GM23338 (cell line): ENCODE measurements around the gene NBAS. TPM values are rescaled to one million over a fixed set of nuclear protein-coding genes. Genes with fewer than 3 reads are reported as not detected.

Experiments used
- ATAC-seq: fragments of 200-7000 bp; cut with Tn5 transposase; 3 replicates; pipeline ENCODE4 v1.9.1; 2020
- DNase-seq: peaks from one replicate; pipeline ENCODE4 v3.0.0-alpha.2; 2015; ENCODE audit warnings: low spot score
- H2AFZ ChIP-seq: fragments of 200-600 bp; sonication (generic); 2 replicates; pipeline ENCODE4 v1.8.0; 2016; ENCODE audit warnings: antibody characterized with exemption, mild to moderate bottlenecking, moderate library complexity
- H3F3A ChIP-seq: fragments of 200-600 bp; sonication (generic); replicated peaks from 2 replicates; pipeline ENCODE4 v1.8.0; 2017; ENCODE audit warnings: antibody characterized with exemption, mixed run types, low read depth
- H3K27ac ChIP-seq: fragments of 200-600 bp; sonication (generic); 2 replicates; pipeline ENCODE4 v1.6.1; 2016; ENCODE audit warnings: low read depth
- H3K27me3 ChIP-seq: fragments of 200-600 bp; sonication (generic); 2 replicates; pipeline ENCODE4 v1.8.0; 2016; ENCODE audit warnings: mild to moderate bottlenecking, mixed run types, moderate library complexity; ENCODE audit not compliant: insufficient read depth
- H3K36me3 ChIP-seq: fragments of 200-600 bp; sonication (generic); 2 replicates; pipeline ENCODE4 v1.8.0; 2016; ENCODE audit warnings: mild to moderate bottlenecking; ENCODE audit not compliant: insufficient read depth
- H3K4me1 ChIP-seq: fragments of 200-600 bp; sonication (generic); 2 replicates; pipeline ENCODE4 v1.8.0; 2016; ENCODE audit warnings: mild to moderate bottlenecking, moderate library complexity; ENCODE audit not compliant: insufficient read depth
- H3K4me2 ChIP-seq: fragments of 200-600 bp; sonication (generic); 2 replicates; pipeline ENCODE4 v1.7.1; 2017; ENCODE audit warnings: mixed run types
- H3K4me3 ChIP-seq: fragments of 200-600 bp; sonication (generic); 2 replicates; pipeline ENCODE4 v1.6.1; 2016; ENCODE audit warnings: mixed run types
- H3K79me2 ChIP-seq: fragments of 200-600 bp; sonication (generic); replicated peaks from 2 replicates; pipeline ENCODE4 v1.8.0; 2017; ENCODE audit warnings: mild to moderate bottlenecking; ENCODE audit not compliant: insufficient read depth
- H3K9me2 ChIP-seq: fragments of 200-600 bp; sonication (generic); 2 replicates; pipeline ENCODE4 v1.8.0; 2017; ENCODE audit not compliant: insufficient read depth
- H4K20me1 ChIP-seq: fragments of 200-600 bp; sonication (generic); replicated peaks from 2 replicates; pipeline ENCODE4 v1.8.0; 2017; ENCODE audit warnings: mild to moderate bottlenecking; ENCODE audit not compliant: insufficient read depth
- H3K27ac Mint-ChIP-seq: 2 replicates; pipeline ENCODE4 v1.8.0; 2020; ENCODE audit warnings: inconsistent platforms, mild to moderate bottlenecking, moderate library complexity, mixed read lengths
- H3K27me3 Mint-ChIP-seq: 3 replicates; pipeline ENCODE4 v1.8.0; 2022; ENCODE audit warnings: low read depth, mild to moderate bottlenecking, moderate library complexity, mixed read lengths, inconsistent platforms; ENCODE audit not compliant: insufficient read depth, poor library complexity
- H3K36me3 Mint-ChIP-seq: 3 replicates; pipeline ENCODE4 v1.8.0; 2021; ENCODE audit warnings: low read depth, mild to moderate bottlenecking, inconsistent platforms, moderate library complexity, mixed read lengths
- H3K4me1 Mint-ChIP-seq: 3 replicates; pipeline ENCODE4 v1.8.0; 2020; ENCODE audit warnings: mild to moderate bottlenecking, inconsistent platforms, mixed read lengths
- H3K4me3 Mint-ChIP-seq: 3 replicates; pipeline ENCODE4 v1.8.0; 2021; ENCODE audit warnings: moderate library complexity, mild to moderate bottlenecking, inconsistent platforms, mixed read lengths
- H3K9me3 Mint-ChIP-seq: 3 replicates; pipeline ENCODE4 v1.8.0; 2020; ENCODE audit warnings: moderate library complexity, mild to moderate bottlenecking, inconsistent platforms, mixed read lengths
- CREB1 ChIP-seq: fragments of 250-450 bp; sonication (Bioruptor Pico); IDR thresholded peaks from 2 replicates; pipeline ENCODE4 v1.5.0; 2020; ENCODE audit warnings: low read depth, mild to moderate bottlenecking, moderate library complexity
- CTCF ChIP-seq, 2 experiments: fragments of 200-600 bp in 1 of 2; sonication (generic) in 1 of 2; conservative IDR thresholded peaks; 2 replicates each; pipeline versions ENCODE4 v1.5.1 to v1.6.1; 2016 to 2017; ENCODE audit warnings: antibody characterized with exemption in 2 of 2, low read depth in 2 of 2, mild to moderate bottlenecking in 2 of 2, moderate library complexity in 1 of 2
- EZH2 ChIP-seq: fragments of 200-600 bp; sonication (generic); IDR thresholded peaks from one replicate; pipeline ENCODE4 v1.8.0; 2017; ENCODE audit warnings: antibody characterized with exemption, mild to moderate bottlenecking, low read depth; ENCODE audit not compliant: unreplicated experiment
- EZH2phosphoT487 ChIP-seq: fragments of 200-600 bp; sonication (generic); IDR thresholded peaks from one replicate; pipeline ENCODE4 v1.8.1; 2018; ENCODE audit warnings: antibody characterized with exemption; ENCODE audit not compliant: unreplicated experiment
- JUNB ChIP-seq: IDR thresholded peaks from one replicate; pipeline ENCODE4 v1.6.1; 2016; ENCODE audit warnings: antibody characterized with exemption; ENCODE audit not compliant: unreplicated experiment
- NANOG ChIP-seq: IDR thresholded peaks from 2 replicates; pipeline ENCODE4 v1.6.1; 2016; ENCODE audit warnings: antibody characterized with exemption, borderline replicate concordance
- REST ChIP-seq: IDR thresholded peaks from one replicate; pipeline ENCODE4 v1.6.1; 2018; ENCODE audit warnings: antibody characterized with exemption; ENCODE audit not compliant: unreplicated experiment
- ZNF114 ChIP-seq: fragments of 250-450 bp; sonication (Bioruptor Pico); IDR thresholded peaks from 2 replicates; pipeline ENCODE4 v1.5.0; 2020; ENCODE audit warnings: mild to moderate bottlenecking, moderate library complexity
- ZNF331 ChIP-seq: fragments of 250-450 bp; sonication (Bioruptor Pico); IDR thresholded peaks from 2 replicates; pipeline ENCODE4 v1.5.0; 2020; ENCODE audit warnings: low read depth, mild to moderate bottlenecking, moderate library complexity
- ZNF462 ChIP-seq: fragments of 250-450 bp; sonication (Bioruptor Pico); IDR thresholded peaks from 2 replicates; pipeline ENCODE4 v1.5.0; 2020; ENCODE audit warnings: mild to moderate bottlenecking, moderate library complexity
- polyA plus RNA-seq: library from polyadenylated mRNA; unstranded; fragments of >200 nt; fragmentation: Nextera tagmentation; extraction: Ambion mirVana; gene quantifications from 2 replicates; pipeline ENCODE4 v1.2.1, GENCODE V29; 2016
- total RNA-seq: library from RNA; depleted of rRNA; stranded (reverse); fragments of >200 nt; shearing (Covaris generic); gene quantifications from 2 replicates; pipeline ENCODE4 v1.2.3, GENCODE V29; 2014

The NBAS gene
- total and polyA plus RNA-seq, 2 experiments from 2014 or later: 24.8 to 38.9 TPM

- TF ChIP-seq ZNF462 (CRISPR knock-in tag): no peak
- no peak for TF ChIP-seq EZH2phosphoT487
- no peak for TF ChIP-seq JUNB
- TF ChIP-seq CTCF (conservative IDR thresholded peaks at IDR 0.05; ENCODE audit: low read depth in 2 of 2): no peak
- no peak for TF ChIP-seq EZH2
- no peak for TF ChIP-seq ZNF114
- no peak for TF ChIP-seq ZNF331 (CRISPR knock-in tag)
- no peak for TF ChIP-seq NANOG
Observed at GRCh38 chr2:15260835-15261234, 300.3 kb downstream of the NBAS start (continued).

- peak; percentile 16; the same call in 1 of the 3 replicates for ATAC-seq
- Mint-ChIP-seq H3K27me3 (peaks cover 13% of the 10 kb centered on the region), H3K4me3 (no peak overlapping the region), H3K36me3 (peaks cover 39% of the 10 kb centered on the region), H3K27ac (no peak overlapping the region), H3K9me3 (peaks cover 37% of the 10 kb centered on the region), H3K4me1 (peaks cover 46% of the 10 kb centered on the region)
- H3K79me2 ChIP-seq: no peaks in the 10 kb centered on the region
- DNase-seq: no peak
- no peaks in the 10 kb centered on the region for H3K27me3 ChIP-seq
- peaks cover 4% of the 10 kb centered on the region; the same call in 1 of the 2 replicates for H3K36me3 ChIP-seq
- H3K4me3 ChIP-seq: peak overlapping the region; percentile 12; the same call in 1 of the 2 replicates
- H2AFZ ChIP-seq: no peak overlapping the region
- H3K27ac ChIP-seq: no peak overlapping the region
- H3K9me2 ChIP-seq: no peaks in the 10 kb centered on the region
- peak overlapping the region; percentile 39 for H3K4me2 ChIP-seq
- no peaks in the 10 kb centered on the region for H4K20me1 ChIP-seq
- H3F3A ChIP-seq: no peaks in the 10 kb centered on the region
- peaks cover 31% of the 10 kb centered on the region for H3K4me1 ChIP-seq
- TF ChIP-seq EZH2phosphoT487 (no peak), CTCF (conservative IDR thresholded peaks at IDR 0.05; ENCODE audit: low read depth in 2 of 2) (no peak), REST (no peak), CREB1 (CRISPR knock-in tag) (no peak)
Observed at GRCh38 chr2:15260196-15260595, 300.9 kb downstream of the NBAS start.
